Measurements from ENCODE around the gene WBP1. TPM values are rescaled to one million over a fixed set of nuclear protein-coding genes. Genes with fewer than 3 reads are reported as not detected.
"Not testable (repeated sequence)": the region's sequence is repeated elsewhere in the genome, so short reads cannot be mapped to it uniquely, and the experiment has no call there.

The WBP1 gene
- total RNA-seq, 2 donors from 2014 or later, result 65.0 to 87.7 TPM

DNA sequence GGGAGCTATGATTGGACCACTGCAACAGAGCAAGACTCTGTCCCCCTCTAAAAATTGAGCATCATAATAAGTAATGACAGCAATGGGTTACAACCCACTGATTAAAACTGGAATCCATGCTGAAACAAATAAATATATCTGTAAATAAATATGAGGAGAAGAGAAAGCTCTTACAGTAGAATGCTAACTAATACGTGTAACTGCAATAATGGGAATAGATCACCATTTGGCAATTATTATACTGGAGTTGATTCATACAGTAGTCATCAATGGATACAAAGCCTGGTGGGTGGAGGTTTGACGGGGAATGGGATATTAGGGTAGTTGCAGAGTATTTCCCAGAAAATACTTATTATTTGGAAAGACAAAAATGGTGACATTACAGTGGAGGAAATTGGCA is 9.5 kb upstream of the WBP1 start:
- Mint-ChIP-seq H3K27me3 (ENCODE audit: low read depth) (peaks cover 10% of the 10 kb centered on the region), H3K4me3 (no peak overlapping the region), H3K27ac (no peak overlapping the region), H3K9me3 (no peaks in the 10 kb centered on the region), H3K4me1 (ENCODE audit: low read depth) (peaks cover 5% of the 10 kb centered on the region), H3K36me3 (ENCODE audit: insufficient read depth in 2 of 2) (no peaks in the 10 kb centered on the region)
- DNase-seq (no peak), ATAC-seq (replicated peaks in 1 of 2) (no peak)

DNA sequence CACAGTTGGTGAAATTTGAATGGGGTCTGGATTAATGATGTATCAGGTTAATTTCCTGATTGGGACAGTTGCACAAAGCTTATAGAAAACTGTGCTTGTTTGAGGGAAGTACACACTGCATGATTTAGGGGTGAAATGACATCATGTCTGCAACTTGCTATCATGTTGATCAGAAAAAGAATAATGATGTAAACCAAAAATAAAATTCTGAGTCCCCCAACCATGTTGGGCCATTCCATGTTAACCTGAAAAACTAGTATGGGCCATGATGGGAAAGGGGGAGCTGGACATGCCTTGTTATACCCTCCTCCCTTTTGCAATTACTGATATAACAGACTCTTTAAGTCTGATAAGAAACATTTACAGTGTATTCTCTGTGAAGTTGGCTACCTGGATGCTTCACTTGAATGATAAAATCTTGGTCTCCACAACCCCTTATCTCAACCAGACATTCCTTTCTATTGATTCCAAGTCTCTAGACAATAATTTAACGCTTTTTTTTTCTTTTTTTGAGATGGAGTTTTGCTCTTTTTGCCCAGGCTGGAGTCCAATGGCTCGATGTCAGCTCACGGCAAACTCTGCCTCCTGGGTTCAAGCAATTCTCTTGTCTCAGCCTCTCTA is 7.6 kb upstream of the WBP1 start:
- Mint-ChIP-seq H3K4me3 (no peak overlapping the region), H3K27me3 (ENCODE audit: low read depth) (no peaks in the 10 kb centered on the region), H3K36me3 (ENCODE audit: insufficient read depth in 2 of 2) (peaks cover 0 to 3% of the 10 kb centered on the region in 2 donors), H3K27ac (no peak overlapping the region), H3K9me3 (no peaks in the 10 kb centered on the region), H3K4me1 (ENCODE audit: low read depth) (peaks cover 19% of the 10 kb centered on the region)
- ATAC-seq (replicated peaks in 1 of 2), result no peak
- no peak for DNase-seq

DNA sequence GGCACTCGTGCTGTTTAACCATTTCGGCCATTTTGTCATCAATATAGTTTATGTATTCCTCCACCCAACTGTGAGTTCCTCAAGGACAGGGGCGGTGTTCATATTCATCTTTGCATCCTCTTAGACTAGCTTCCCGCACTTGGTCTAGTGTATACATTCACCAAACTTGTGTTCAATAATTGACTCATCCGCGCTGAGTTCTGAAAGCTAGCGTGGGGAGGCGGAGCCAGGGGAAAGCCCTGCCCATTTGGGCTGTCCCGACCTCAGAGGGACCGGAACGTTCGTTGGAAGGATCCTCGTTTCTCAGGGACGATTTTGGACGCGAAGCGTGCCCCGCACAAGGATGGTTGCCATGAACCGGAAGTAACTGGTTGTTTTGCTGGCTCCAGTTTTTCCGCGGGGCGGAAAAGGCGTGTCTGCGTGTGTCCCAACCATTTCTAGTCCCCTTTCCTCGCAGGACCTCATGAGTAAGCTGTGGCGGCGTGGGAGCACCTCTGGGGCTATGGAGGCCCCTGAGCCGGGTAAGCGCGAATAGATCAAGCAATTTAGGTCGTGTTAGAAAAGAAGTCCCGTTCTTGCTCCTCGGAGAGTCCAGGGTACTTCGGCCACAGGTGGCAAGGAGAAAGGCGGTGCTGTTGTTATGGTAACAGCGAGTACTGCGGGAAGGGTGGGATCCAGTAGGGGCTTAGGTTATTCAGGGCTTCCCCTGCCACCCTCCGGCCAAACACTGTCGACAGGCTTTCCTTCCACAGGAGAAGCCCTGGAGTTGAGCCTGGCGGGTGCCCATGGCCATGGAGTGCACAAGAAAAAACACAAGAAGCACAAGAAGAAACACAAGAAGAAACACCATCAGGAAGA is 3.4 kb upstream of the WBP1 start, which contains the start of gene INO80B:
Gene INO80B, plus strand, starts transcription at position 434 of the 858 bp plus-strand sequence. Its CDS starts 30 bp downstream, at position 464.
- Mint-ChIP-seq H3K27me3 (ENCODE audit: low read depth) (no peaks in the 10 kb centered on the region), H3K27ac (peak within 1 kb of the TSS; percentile 93), H3K4me3 (peak within 1 kb of the TSS; percentile 95 to 96), H3K9me3 (no peaks in the 10 kb centered on the region), H3K36me3 (ENCODE audit: insufficient read depth in 2 of 2) (peaks cover 5 to 10% of the 10 kb centered on the region in 2 donors), H3K4me1 (ENCODE audit: low read depth) (peaks cover 43% of the 10 kb centered on the region)
- ATAC-seq (replicated peaks in 1 of 2), result peak; percentile 57 to 59
- peak; percentile 97 to 98 for DNase-seq

DNA sequence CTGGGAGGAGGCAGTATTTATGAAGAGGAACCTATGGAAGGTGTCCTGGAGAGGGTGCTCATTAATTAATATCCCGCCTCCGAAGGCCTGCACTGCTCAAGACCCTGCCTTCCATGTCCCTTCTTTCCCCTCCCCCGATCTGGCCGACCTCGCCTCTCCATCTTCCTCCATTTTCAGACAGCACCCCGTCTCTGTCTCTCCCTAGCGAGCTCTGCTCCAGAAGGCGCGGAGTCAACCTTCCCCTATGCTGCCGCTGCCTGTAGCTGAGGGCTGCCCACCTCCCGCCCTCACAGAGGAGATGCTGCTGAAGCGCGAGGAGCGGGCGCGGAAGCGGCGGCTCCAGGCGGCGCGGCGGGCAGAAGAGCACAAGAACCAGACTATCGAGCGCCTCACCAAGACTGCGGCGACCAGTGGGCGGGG is 1.1 kb upstream of the WBP1 start:
- H3K27me3 Mint-ChIP-seq (ENCODE audit: low read depth), result no peaks in the 10 kb centered on the region
- H3K4me3 Mint-ChIP-seq, result peak overlapping the region; percentile 95 to 96
- no peak for DNase-seq
- no peaks in the 10 kb centered on the region for H3K9me3 Mint-ChIP-seq
- no peak for ATAC-seq (replicated peaks in 1 of 2)
- H3K27ac Mint-ChIP-seq, result peak overlapping the region; percentile 93
- peaks cover 5 to 14% of the 10 kb centered on the region in 2 donors for H3K36me3 Mint-ChIP-seq (ENCODE audit: insufficient read depth in 2 of 2)
- peaks cover 51% of the 10 kb centered on the region for H3K4me1 Mint-ChIP-seq (ENCODE audit: low read depth)

DNA sequence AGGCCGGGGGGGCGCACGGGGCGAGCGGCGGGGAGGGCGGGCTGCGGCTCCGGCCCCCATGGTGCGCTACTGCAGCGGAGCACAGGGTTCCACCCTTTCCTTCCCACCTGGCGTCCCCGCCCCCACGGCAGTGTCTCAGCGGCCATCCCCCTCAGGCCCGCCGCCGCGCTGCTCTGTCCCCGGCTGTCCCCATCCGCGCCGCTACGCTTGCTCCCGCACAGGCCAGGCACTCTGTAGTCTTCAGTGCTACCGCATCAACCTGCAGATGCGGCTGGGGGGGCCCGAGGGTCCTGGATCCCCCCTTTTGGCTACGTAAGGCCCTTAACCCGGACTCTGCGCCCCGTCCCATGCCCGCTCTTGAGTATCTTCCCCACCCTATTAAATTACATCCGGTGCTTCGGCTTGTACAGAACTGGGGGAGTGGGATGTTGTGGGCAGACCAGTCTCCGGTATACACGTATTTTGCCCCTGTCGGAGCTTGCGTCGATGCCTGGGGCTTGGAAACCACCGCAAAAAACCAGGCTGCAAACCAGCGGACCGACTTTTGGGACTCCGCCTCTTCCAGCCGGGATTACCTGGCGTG is 598 bp upstream of the WBP1 start:
- ATAC-seq (replicated peaks in 1 of 2) (peak; percentile 51 to 58), DNase-seq (peak; percentile 90 to 91)
- Mint-ChIP-seq H3K27me3 (ENCODE audit: low read depth) (no peaks in the 10 kb centered on the region), H3K9me3 (no peaks in the 10 kb centered on the region), H3K4me3 (peak overlapping the region; percentile 95 to 96), H3K36me3 (ENCODE audit: insufficient read depth in 2 of 2) (peaks cover 5 to 14% of the 10 kb centered on the region in 2 donors), H3K27ac (peak overlapping the region; percentile 97), H3K4me1 (ENCODE audit: low read depth) (peaks cover 48% of the 10 kb centered on the region)

DNA sequence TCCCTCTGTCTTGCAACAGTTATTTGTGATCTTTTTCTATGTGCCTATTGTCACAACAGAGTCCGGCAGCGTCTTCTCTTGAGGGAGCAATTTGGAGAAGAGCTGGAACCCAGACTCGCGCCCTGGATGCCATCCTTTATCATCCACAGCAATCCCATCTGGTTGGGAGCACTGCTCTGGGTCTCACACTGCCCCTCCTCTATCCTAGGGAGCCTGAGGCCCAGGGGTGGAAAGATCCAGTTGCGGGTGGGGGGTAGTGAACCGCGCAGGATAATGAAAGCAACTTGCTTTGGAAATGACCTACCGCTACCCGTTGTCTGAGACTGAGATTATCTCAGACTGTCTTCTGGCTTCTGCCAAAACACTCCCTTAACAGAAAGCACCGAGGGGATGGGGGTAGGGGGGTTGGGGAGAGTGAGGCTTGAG is 713 bp downstream of the WBP1 start:
- DNase-seq (no peak), ATAC-seq (replicated peaks in 1 of 2) (no peak)
- H3K4me3 Mint-ChIP-seq, result peak overlapping the region; percentile 95 to 96
- no peaks in the 10 kb centered on the region for H3K9me3 Mint-ChIP-seq
- peaks cover 59% of the 10 kb centered on the region for H3K4me1 Mint-ChIP-seq (ENCODE audit: low read depth)
- peaks cover 5 to 14% of the 10 kb centered on the region in 2 donors for H3K36me3 Mint-ChIP-seq (ENCODE audit: insufficient read depth in 2 of 2)
- H3K27me3 Mint-ChIP-seq (ENCODE audit: low read depth), result no peaks in the 10 kb centered on the region
- H3K27ac Mint-ChIP-seq, result peak overlapping the region; percentile 77

DNA sequence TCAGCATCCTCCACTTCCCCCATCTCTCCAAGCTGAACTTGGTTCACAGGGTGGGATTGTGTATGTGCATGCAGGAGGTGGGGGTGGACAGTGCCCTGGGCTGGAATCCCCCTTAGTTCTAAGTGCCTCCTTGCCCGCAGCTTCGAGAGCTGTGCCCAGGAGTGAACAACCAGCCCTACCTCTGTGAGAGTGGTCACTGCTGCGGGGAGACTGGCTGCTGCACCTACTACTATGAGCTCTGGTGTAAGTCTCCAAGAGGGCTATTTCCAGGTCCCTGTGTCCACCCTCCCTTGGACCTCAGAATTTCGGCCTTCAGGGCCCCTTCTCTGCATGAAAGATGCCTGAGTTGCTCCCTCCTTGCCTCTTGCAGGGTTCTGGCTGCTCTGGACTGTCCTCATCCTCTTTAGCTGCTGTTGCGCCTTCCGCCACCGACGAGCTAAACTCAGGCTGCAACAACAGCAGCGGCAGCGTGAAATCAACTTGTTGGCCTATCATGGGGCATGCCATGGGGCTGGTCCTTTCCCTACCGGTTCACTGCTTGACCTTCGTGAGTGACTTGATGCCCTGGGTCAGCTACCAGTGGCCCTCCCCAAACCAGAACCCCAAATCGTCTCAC is 1.4 kb downstream of the WBP1 start:
- ATAC-seq (replicated peaks in 1 of 2); DNase-seq; H3K27me3 Mint-ChIP-seq (ENCODE audit: low read depth); H3K9me3 Mint-ChIP-seq: not testable (repeated sequence)
- H3K27ac Mint-ChIP-seq, result peak overlapping the region; percentile 76
- H3K36me3 Mint-ChIP-seq (ENCODE audit: insufficient read depth in 2 of 2), result peaks cover 5 to 14% of the 10 kb centered on the region in 2 donors
- peaks cover 59% of the 10 kb centered on the region for H3K4me1 Mint-ChIP-seq (ENCODE audit: low read depth)
- H3K4me3 Mint-ChIP-seq, result peak overlapping the region; percentile 95 to 96

DNA sequence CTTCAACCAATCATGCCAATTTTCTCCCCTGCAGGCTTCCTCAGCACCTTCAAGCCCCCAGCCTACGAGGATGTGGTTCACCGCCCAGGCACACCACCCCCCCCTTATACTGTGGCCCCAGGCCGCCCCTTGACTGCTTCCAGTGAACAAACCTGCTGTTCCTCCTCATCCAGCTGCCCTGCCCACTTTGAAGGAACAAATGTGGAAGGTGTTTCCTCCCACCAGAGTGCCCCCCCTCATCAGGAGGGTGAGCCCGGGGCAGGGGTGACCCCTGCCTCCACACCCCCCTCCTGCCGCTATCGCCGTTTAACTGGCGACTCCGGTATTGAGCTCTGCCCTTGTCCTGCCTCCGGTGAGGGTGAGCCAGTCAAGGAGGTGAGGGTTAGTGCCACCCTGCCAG is 1.9 kb downstream of the WBP1 start:
- H3K27ac Mint-ChIP-seq; H3K27me3 Mint-ChIP-seq (ENCODE audit: low read depth); H3K9me3 Mint-ChIP-seq; DNase-seq; ATAC-seq (replicated peaks in 1 of 2): not testable (repeated sequence)
- H3K4me3 Mint-ChIP-seq, result peak overlapping the region; percentile 95 to 96
- peaks cover 54% of the 10 kb centered on the region for H3K4me1 Mint-ChIP-seq (ENCODE audit: low read depth)
- H3K36me3 Mint-ChIP-seq (ENCODE audit: insufficient read depth in 2 of 2), result peaks cover 5 to 11% of the 10 kb centered on the region in 2 donors

DNA sequence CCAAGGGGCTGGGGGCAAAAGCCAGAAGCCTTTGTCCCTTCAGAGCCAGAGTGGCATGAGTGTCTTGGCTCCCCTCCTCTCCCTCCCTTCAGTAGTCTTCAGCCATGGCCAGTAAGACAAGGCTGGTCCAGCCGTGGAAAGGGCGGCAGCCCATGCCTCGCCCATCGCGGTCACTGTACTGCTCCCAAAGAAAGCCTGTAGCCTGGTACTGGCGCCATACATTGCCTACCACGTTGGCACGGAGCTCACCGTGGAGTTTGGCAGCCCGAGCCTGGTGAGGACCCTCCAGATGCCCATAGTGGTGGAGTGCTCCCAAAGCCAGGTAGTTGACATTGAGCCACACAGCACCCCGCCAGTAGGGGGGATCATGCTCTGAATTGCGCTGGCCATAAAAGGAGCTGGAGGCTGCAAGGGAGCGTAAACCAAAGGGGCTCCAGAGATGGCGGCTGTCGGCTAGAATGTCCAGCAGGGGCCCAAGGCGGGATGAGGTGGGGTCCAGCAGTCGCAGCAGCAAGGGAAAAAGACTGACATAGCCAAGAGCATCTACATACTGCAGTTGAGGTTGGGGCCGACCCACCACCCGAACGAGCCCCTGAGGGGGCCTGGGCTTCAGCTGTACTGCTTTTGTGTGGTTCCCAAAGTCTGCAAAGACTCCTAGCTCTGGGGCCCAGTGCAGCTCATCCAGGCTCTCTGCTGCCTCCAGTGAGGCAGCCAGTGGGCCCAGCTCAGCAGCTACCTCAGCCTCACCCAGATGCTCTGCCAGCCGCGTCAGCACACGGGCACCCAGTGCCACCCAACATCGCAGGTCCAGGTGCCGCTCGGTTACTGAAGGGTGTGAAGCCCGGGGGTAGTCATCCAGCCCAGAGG is 3.2 kb downstream of the WBP1 start:
- Mint-ChIP-seq H3K27me3 (ENCODE audit: low read depth) (no peaks in the 10 kb centered on the region), H3K4me3 (no peak overlapping the region)

DNA sequence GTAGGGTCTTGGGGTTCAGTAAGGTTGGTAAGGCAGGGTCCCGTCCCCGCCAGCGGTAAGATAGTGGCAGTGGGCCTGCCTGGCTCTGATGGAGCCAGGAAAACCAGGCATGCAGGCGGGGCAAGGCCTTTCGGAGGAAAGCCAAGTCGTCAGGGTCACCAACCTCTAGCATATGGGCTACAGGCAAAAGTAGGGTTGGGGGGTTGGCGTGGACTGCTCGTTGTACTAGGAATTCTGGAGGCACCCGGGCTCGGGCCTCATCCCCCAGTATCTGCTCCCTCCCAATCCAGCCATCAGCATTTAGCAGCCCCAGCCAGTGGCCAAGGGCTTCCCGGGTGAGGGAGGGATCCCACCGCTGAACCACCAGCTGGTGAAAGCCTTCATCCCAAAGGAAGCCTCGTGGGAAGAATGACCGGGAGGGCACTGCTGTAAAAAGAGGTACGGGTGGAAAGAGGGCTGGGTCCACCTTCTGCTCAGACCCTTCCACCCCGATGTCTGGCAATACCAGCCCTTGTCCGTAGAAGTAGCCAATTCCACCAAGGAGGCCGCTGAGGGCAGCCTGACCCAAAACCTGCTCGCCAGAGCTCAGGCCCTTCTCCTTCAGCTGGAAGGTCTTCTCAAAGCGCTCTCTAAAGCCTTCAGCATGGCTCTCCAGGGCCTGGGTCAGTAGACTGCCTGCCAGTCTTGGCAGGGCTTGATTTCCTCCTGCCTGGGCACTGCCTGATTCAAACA is 4.0 kb downstream of the WBP1 start:
- no peak for DNase-seq
- Mint-ChIP-seq H3K4me3 (no peak overlapping the region), H3K27me3 (ENCODE audit: low read depth) (no peaks in the 10 kb centered on the region), H3K36me3 (ENCODE audit: insufficient read depth in 2 of 2) (peaks cover 0 to 8% of the 10 kb centered on the region in 2 donors), H3K4me1 (ENCODE audit: low read depth) (peaks cover 44% of the 10 kb centered on the region), H3K9me3 (no peaks in the 10 kb centered on the region), H3K27ac (peak overlapping the region; percentile 63)
- no peak for ATAC-seq (replicated peaks in 1 of 2)

More for the DNA sequence above, 3.2 kb downstream of the WBP1 start:
- ATAC-seq (replicated peaks in 1 of 2) (no peak), DNase-seq (no peak)
- Mint-ChIP-seq H3K4me1 (ENCODE audit: low read depth) (peaks cover 52% of the 10 kb centered on the region), H3K27ac (peak overlapping the region; percentile 63), H3K36me3 (ENCODE audit: insufficient read depth in 2 of 2) (peaks cover 2 to 12% of the 10 kb centered on the region in 2 donors), H3K9me3 (no peaks in the 10 kb centered on the region)

DNA sequence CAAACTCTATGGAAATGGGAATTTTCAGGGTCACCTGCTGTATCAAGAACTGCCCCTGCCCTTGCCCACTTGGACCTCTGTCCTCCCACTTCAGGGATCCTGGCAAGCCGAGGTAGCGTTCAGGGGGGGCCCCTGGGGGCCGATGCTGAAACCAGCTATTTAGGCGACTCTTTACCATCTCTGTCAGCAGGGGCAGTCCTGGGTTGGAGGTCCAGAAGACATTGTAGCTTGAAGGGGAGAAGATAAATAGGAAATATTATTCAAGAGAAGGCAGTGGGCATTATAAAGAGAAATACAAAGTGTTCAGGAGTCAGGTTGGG is 4.5 kb downstream of the WBP1 start:
- peak overlapping the region; percentile 8 to 99 for H3K4me3 Mint-ChIP-seq

More for the DNA sequence above, 4.5 kb downstream of the WBP1 start:
- H3K4me1 Mint-ChIP-seq (ENCODE audit: low read depth), result peaks cover 42% of the 10 kb centered on the region
- no peak overlapping the region for H3K27ac Mint-ChIP-seq
- no peaks in the 10 kb centered on the region for H3K9me3 Mint-ChIP-seq
- no peak for ATAC-seq (replicated peaks in 1 of 2)
- no peaks in the 10 kb centered on the region for H3K27me3 Mint-ChIP-seq (ENCODE audit: low read depth)
- H3K36me3 Mint-ChIP-seq (ENCODE audit: insufficient read depth in 2 of 2), result peaks cover 0 to 7% of the 10 kb centered on the region in 2 donors
- no peak for DNase-seq

Data from activated T-cell treated with anti-CD3 and anti-CD28 coated beads, Interleukin-2, amount 50 U/mL, for 72 hours (primary cell).